HG02852 (cell line): Measurements from ENCODE around the gene RNF4.
"Not testable (repeated sequence)": the region's sequence is repeated elsewhere in the genome, so short reads cannot be mapped to it uniquely, and the experiment has no call there.

Experiments used
- ATAC-seq: cut with Tn5 transposase; IDR thresholded peaks from one replicate; pipeline ENCODE4 v1.9.1; 2021; ENCODE audit warnings: mild to moderate bottlenecking, moderate library complexity; ENCODE audit not compliant: unreplicated experiment

Gene RNF4

DNA sequence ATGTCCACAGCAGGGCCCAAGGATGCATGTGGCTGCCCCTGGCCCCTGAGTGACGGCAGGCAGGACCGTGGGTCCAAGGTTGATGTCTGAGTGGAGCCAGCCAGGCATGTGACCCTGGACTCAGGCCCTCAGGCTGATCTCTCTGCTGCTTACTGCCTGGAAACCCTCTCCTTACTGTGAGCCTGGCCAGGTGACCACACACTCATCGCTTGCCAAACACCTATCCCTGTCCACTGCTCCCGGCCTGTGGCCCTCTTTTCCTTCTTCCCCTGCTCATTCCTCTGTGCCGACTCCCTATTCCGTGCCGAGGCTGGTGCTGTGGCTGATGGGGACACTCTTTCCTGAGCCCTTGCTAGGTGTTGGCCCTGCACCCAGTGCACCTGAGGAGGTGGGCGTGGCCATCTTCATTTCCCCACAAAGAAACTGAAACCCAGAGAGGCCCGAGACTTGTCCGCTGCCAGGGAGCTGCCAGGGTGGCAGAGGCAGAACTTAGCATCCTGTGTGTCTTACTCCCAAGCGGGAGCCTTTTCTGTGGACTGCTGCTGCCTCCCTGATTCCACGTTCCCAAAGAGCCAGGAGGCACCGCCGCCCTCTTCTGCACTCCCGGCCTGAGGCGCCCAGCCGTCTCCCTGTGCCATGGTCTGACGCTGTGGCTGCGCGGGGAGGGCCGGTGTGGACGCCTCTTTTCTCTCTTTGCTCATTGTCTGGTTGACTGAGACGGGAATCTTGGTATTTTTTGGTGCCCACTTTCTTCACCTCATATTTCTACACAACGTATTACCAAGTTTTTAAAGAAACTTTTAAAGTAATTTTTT lies 11.2 kb upstream of the RNF4 start:
- ATAC-seq: no peak

GRCh38 chr4:2458546-2459491 lies 10.1 kb upstream of the RNF4 start:
- ATAC-seq: no peak

GRCh38 chr4:2459589-2460349 lies 9.1 kb upstream of the RNF4 start:
- ATAC-seq: no peak

DNA sequence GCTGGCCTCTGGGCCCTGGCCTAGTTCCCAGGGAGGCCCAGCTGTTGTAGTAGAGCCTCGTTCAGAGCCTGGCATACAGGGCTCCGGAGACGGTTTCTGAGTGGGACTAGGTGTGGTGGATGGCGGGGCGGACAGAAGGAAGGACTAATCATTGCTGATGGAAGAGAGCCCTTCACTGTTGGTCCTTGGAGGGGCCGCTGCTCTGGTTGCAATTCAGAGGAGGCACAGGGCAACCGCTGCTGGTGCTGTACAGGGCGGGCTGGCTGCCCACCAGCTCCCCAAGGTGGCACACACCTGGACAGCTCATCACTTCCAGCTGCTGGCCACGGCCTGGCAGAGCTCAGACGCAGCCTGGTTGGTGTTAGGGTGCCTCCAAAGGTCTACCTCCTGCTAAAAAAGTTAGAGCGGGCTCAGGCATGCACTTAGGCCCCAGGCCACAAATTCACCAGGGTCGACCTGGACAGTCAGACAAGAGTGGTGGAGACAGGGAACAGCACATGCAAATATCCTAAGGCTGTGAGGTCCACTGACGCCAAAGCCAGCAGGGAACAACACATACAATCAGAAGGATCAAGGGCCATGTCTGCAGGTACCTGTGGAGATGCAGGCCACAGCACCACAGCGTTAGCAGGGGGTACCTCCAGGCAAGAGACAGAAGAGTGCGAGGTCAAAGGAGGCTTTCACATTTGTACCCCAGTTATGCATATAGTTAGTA lies 7.5 kb upstream of the RNF4 start:
- ATAC-seq: no peak

GRCh38 chr4:2462218-2462991 lies 6.5 kb upstream of the RNF4 start:
- ATAC-seq: peak; percentile 79

DNA sequence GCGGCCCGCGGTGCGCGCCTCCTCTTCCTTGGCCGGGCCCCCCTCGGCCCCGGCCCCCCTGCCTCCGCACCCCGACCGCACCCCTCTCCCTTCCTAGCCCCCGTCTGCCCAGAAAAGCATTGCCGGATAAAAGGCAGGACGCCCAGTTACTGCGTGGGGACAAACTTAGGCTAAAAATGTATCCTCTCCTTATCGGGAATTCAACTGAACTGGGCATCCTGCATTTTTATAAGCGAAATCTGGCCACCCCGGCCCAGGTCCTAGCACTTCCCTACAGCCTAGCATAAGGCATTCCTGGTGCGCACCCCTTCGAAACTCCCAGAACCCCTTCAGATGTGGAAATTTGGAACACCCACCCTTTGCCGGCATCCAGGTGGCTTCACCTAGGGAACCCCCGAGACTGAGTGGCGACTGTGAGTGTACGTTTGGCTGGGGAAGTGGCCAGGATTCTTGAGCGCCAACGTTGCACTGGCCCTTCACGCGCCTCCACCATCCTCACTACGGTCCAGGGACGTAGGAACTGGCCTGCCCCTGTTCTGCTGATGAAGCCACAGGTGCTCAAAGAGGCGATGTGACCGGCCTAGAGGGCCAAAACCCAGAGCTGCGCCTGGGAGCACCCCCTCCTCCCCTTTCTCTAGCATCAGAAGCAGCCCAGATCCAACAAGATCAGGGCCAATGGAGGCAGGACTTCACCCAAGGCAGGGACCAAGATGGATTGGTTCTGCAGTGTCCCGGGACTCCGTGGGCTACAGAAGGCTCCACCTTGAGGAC lies 5.7 kb upstream of the RNF4 start:
- no peak for ATAC-seq

DNA sequence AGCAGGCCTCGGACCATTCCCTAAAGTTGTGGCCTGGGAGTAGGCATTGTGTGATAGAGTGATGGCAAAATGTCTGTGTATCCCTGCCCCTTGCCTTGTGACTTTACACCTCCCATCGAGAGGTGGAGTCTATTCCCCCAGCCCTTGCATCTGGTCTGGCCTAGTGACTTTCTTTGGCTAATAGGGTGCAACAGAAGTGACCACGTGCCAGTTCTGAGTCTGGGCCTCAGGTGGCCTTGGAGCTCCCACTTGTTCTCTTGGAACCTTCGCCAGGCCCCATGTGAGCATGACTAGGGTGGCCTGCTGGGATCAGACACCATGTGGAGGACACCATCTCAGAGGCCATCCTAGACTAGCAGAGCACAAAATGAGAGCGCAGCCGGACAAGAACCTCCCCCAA lies 3.9 kb upstream of the RNF4 start:
- ATAC-seq: no peak

GRCh38 chr4:2465544-2465943 lies 3.4 kb upstream of the RNF4 start:
- not testable (repeated sequence) for ATAC-seq

- peak; percentile 44 for ATAC-seq
Measured at GRCh38 chr4:2469192-2469984, 482 bp downstream of the RNF4 start.

DNA sequence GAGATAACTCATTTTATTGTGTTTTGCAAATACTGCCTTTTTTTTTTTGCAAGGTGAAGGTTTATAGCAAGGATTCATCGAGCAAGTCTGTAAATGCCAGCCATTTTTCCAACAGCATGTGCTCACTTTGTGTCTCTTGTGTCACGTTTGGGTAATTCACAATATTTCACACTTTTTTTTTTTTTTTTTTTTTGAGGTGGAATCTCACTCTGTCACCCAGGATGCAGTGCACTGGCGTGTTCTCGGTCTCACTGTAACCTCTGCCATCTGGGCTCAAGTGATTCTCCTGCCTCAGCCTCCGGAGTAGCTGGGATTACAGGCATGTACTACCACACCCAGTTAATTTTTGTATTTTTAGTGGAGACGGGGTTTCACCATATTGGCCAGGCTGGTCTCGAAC lies 1.9 kb downstream of the RNF4 start:
- no peak for ATAC-seq

GRCh38 chr4:2472187-2472586 lies 3.3 kb downstream of the RNF4 start:
- ATAC-seq: no peak

GRCh38 chr4:2478229-2478628 lies 9.3 kb downstream of the RNF4 start:
- ATAC-seq: no peak

DNA sequence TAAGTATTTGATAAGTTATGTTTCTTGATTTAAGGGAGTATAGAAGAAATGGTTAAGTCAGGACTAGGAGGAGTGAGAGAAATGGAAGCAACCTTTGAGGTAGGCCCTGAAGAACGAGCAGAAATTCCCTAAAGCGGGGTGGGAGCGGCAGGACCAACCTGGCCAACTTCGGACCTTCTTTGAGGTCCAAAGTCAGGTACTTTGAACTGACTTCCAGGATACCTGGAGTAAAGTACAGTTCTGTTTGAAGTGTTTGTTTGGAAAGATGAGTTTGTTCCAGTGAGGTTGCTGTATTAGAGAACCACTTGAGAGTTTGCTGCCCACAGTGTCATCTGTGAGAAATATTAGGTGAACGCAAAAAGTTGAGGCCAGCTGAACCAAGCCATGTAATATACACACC lies 11.7 kb downstream of the RNF4 start:
- no peak for ATAC-seq

- ATAC-seq: no peak
Measured at GRCh38 chr4:2482192-2482591, 13.3 kb downstream of the RNF4 start.

GRCh38 chr4:2482693-2483092 lies 13.8 kb downstream of the RNF4 start:
- peak; percentile 56 for ATAC-seq

DNA sequence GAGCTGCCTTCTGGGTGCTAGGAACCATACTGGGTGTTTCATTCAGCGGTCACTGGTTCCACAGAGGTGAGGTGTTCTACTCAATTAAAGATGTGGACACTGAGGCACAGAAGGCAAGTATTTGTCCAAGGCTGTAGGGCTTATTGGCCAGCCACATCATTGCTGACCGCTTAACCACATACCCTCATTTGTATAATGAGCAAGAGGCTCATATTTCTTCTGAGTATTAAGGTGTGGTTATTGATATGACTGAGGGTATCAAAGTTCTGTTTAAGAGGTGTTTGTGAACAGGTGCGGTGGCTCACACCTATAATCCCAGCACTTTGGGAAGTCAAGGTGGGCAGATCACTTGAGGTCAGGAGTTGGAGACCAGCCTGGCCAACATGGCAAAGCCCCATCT lies 14.3 kb downstream of the RNF4 start:
- no peak for ATAC-seq

GRCh38 chr4:2484185-2484584 lies 15.3 kb downstream of the RNF4 start:
- ATAC-seq: no peak

DNA sequence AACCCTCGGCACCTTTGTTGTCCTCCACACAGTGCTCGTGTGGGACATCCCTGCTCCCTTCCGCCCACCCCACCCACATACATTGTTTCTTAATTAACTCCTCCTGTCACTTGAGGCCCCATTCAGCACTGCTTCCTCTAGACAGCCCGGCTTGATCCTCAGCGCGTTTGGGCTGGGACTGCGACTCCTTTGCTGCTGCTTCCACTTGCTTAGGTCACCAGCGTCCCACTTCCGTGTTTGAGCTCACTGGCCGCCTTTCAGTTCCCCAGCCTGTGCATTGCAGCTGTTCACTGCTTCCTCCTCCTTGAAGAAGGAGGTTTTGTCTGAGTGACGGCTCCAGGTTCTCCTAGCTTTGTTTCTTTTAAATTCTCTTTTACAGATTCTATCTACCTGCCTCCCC lies 16.1 kb downstream of the RNF4 start:
- peak; percentile 65 for ATAC-seq
